ENCODE measurements around the gene CNOT10.
"Not testable (repeated sequence)": the region's sequence is repeated elsewhere in the genome, so short reads cannot be mapped to it uniquely, and the experiment has no call there.

Gene CNOT10, protein sequence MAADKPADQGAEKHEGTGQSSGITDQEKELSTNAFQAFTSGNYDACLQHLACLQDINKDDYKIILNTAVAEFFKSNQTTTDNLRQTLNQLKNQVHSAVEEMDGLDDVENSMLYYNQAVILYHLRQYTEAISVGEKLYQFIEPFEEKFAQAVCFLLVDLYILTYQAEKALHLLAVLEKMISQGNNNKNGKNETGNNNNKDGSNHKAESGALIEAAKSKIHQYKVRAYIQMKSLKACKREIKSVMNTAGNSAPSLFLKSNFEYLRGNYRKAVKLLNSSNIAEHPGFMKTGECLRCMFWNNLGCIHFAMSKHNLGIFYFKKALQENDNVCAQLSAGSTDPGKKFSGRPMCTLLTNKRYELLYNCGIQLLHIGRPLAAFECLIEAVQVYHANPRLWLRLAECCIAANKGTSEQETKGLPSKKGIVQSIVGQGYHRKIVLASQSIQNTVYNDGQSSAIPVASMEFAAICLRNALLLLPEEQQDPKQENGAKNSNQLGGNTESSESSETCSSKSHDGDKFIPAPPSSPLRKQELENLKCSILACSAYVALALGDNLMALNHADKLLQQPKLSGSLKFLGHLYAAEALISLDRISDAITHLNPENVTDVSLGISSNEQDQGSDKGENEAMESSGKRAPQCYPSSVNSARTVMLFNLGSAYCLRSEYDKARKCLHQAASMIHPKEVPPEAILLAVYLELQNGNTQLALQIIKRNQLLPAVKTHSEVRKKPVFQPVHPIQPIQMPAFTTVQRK

DNA sequence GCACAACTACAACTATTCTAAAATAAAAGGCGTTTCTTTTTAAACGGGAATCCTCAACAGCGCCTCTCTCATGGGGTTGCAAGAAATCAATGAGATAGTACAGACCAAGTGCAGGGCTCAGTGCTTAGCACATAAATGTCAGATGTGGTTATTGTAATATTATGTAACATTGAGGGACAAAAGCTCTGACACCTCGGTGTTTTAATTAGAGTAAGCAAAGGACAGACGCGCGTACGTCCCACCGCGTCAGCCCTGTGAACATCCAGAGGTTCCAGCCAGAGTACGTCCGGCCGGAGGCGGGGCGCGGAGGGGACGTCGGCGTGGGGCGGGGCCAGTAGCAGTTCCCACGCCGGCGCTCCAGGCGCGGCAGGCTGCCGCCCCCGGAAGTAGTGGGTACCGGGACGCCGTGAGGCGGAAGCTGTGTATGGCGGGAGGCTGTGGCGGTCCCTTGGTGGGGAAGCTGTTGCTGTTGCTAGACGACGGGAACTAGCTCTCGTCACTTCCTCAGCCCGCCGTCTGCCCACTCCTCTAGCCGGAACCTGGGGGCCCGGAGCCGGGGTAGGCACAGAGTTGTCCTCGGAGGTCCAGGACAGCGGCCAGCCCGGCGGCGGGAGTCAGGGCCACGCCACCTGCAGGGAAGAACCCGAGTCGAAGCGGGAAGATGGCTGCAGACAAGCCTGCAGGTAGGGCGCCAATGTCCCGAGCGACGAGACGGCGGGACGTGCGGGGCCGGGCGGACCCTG is at the start of gene CNOT10:
CNOT10 (plus strand) TSS at position 389 of the 743 bp plus-strand sequence; CDS start at position 662, 273 bp downstream.
- peak; percentile 73 for DNase-seq (ENCODE audit: low read depth in 2 of 2)

DNA sequence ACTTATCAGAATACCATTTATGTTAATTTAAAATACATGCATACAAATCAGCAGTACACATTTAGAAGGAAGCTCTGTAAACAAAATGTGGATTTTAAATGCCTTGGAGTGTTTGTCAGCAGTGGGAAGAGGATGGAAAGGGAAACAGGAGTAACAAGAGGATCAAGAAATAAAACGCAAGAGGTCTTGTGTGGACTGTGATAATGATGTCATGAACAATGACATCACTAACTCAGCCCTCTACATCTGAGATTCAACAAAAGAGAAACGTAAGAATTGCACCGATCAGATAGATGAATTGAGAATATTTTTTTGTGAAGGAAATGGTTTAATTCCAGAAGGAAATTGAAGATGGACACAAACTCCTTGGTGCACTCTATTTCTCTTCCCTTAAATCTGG is 44.0 kb upstream of the CNOT10 start:
- DNase-seq (ENCODE audit: low read depth in 2 of 2): no peak

DNA sequence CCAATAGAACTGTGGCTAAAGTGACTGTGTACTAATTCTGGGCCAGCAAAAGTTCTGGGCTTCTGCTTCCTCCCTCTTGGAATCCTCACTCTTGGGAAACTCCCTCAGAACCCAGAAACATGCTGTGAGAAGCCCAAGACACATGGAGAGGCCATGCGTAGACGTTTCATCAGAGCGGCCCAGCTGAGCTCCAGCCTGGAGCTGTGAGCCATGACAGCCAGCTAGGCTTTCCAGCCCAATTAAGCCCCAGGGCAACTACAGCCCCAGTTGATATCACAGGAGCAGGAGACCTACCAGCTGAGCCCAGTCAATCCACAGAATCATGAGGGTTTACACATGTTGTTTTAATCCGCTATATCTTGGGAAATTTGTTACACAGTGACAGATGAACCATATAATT is 43.6 kb upstream of the CNOT10 start:
- no peak for DNase-seq (ENCODE audit: low read depth in 2 of 2)

DNA sequence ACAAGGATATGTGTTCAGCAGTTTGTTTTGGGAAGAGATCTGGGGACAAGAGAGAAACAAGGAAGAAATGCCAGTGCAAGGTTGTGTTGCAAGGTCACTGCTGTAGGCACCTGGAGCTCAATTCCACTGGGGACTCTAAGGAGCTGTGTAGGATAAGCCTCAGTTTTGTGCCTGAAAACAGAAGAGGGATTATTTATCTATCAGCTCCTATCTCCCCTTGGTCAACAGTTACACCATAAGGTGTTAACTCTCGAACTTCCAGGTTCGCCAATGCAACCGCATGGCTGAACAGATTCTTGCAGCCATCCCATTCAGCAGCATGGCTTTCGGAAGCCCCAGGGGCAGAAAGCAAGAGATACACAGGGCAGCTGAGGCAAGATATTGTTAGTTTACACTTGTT is 41.6 kb upstream of the CNOT10 start:
- no peak for DNase-seq (ENCODE audit: low read depth in 2 of 2)

DNA sequence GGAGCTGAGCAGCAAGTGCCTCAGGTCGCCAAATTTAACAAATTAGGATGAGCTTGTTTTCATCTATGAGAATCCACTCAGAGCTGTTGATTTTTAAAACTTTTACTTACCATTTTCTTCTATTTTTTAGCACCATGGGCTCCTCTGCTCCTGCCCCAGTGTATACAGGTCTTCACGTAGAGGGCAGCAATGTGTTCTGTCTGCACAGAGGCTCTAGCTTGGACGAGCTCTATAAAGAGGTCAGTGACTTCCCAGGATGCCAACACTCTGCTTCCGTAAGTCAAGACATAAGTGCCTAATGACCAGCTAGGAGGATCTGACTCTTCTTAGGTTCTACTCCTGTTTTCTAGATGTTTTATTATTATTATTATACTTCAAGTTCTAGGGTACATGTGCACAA is 41.2 kb upstream of the CNOT10 start:
- no peak for DNase-seq (ENCODE audit: low read depth in 2 of 2)

DNA sequence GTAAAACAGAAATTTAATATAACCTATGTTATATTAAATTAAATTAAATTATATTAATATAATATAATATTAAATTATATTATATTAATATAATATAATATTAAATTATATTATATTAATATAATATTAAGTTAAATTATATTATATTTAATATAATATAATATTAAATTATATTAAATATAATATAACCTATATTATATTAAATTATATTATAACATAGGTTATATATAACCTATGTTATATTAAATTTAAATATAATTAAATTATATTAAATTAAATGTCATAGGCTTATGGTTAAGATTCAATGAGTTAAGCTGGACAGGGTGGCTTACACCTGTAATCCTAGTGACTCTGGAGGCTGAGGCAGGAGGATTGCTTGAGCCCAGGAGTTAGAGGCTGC is 40.6 kb upstream of the CNOT10 start:
- DNase-seq (ENCODE audit: low read depth in 2 of 2): no peak

DNA sequence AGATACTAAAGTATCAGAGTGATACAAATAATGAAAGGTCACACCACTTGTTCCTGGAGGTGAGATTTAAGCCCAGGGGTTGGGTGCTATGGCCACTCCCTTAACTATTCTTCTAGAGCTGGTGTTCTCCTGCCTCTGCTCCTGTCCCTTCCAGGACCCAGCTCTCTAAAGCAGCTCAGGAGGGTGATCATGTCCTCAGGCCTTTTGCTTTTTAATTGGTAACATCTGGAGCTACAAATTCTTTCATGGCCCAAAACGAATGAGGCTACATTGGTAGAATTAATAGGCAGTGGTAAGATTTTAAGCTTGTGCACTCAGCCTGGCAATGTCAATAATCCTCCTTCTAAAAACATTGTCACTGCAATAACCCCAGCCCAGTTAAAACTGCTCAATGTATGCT is 38.2 kb upstream of the CNOT10 start:
- no peak for DNase-seq (ENCODE audit: low read depth in 2 of 2)

DNA sequence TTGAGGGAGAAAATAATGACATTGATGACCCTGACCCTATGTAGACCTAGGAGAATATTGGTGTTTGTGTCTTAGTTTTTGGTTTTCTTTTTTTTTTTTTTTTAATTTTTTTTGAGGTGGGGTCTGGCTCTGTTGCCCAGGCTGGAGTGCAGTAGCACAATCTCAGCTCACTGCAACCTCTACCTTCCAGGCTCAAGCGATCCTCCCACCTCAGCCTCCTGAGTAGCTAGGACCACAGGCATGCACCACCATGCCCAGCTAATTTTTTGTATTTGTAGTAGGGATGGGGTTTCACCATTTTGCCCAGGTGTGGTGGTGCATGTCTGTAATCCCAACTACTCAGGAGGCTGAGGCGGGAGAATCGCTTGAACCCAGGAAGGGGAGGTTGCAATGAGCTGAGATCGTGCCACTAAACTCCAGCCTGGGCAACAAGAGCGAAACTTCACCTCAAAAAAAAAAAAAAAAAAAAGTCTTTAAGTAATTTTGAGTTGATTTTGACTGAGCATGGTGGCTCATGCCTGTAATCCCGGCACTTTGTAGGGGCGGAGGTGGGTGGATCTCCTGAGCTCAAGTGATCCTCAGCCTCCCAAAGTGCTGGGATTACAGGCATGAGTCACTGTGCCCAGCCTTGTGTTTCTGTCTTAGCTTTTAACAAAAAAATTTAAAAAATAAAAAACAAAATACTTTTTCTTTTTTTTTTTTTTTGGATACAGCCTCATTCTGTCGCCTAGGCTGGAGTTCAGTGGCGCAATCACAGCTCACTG is 32.5 kb upstream of the CNOT10 start:
- DNase-seq (ENCODE audit: low read depth in 2 of 2): not testable (repeated sequence)

DNA sequence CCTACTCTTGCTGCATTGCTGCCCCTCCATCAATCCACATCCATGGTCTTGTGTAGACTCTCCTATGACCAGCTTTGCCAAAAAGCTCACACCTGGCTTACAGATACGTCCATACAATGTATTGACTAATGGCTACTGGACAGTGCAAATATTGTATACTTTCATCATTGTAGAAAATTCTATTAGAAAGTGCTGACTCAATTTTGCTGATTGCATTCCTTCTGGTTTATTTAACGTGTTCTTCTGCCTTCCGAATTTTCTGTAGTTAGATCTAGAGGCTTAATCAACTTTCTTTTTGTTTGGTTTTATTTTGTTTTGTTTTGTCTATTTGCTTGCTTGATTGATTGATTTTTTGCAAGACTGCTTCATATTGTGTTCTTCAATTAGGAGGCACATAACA is 29.8 kb upstream of the CNOT10 start:
- DNase-seq (ENCODE audit: low read depth in 2 of 2): no peak

DNA sequence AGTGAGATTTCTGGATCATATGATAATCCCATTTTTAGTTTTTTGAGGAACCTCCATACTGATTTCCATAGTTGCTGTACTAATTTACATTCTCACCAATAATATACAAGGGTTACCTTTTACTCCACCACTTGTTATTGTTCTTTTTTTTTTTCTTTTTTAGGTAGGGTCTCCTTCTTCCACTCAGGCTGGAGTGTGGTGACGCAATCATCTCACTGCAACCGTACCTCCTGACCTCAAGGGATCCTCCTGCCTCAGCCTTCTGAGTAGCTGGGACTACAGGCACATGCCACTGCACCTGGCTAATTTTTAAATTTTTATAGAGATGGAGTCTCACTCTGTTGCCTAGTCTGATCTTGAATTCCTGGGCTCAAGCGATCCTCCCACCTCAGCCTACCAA is 24.4 kb upstream of the CNOT10 start:
- DNase-seq (ENCODE audit: low read depth in 2 of 2): no peak

DNA sequence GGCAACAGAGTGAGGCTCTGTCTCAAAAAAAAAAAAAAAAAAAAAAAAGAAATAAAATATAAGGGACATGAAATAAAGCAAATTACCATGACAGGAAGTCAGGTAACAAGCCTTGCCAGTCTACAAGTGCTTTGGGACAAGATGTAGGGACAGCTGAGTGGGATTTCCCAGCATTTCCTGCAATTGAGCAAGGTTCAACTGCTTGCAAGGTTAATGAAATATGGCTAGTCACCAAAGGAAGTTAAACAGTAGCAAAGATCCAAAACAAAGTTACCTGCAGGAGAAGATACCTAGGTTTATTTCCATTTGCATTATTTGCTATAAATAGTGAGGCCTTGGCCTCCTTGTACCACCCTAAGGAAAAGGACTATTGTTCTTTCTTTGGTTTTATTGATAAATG is 22.3 kb upstream of the CNOT10 start:
- DNase-seq (ENCODE audit: low read depth in 2 of 2): no peak

DNA sequence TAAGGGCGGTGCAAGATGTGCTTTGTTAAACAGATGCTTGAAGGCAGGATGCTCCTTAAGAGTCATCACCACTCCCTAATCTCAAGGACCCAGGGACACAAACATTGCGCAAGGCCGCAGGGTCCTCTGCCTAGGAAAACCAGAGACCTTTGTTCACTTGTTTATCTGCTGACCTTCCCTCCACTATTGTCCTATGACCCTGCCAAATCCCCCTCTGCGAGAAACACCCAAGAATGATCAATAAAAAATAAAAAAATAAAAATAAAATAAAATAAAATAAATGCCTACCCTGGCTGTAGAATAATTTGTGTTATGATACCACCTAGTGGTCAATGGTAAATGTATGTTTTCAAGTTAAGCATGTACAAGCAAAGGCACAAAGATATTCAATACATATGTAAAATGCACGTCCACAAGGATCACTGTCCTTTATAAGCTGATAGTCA is 20.3 kb upstream of the CNOT10 start:
- DNase-seq (ENCODE audit: low read depth in 2 of 2): peak in 1 of 2 experiments; percentile 5

DNA sequence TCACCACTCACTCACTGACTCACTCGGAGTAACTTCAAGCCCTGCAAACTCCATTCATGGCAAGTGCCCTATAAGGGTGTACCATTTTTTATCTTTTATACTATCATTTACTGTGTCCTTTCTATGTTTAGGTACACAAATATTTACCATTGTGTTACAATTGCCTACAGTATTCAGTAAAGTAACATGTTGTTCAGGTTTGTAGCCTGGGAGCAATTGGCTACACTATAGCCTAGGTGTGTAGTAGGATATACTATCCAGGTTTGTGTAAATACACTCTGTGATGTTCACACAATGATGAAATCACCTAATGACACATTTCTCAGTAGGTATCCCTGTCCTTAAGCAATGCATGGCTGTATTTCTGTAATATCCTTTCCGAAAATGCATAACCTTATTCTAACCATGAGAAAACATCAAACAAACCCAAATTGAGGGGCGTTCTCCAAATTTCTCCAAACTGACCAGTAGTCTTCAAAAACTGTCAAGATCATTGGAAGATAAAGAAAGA is 17.9 kb upstream of the CNOT10 start:
- DNase-seq (ENCODE audit: low read depth in 2 of 2): no peak

DNA sequence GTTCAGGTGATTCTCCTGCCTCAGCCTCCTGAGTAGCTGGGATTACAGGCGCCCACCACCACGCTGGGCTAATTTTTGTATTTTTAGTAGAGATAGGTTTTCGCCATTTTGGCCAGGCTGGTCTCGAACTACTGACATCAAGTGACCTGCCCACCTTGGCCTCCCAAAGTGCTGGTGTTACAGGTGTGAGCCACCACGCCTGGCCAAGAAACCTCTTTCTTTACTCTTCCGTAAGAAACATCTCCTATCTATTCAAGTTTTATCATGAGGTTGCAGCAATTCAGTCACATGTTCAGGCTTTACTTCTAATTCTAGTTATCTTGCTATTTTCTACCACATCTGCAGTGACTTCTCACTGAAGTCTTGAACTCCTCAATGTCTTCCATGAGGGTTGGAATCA is 15.8 kb upstream of the CNOT10 start:
- not testable (repeated sequence) for DNase-seq (ENCODE audit: low read depth in 2 of 2)

DNA sequence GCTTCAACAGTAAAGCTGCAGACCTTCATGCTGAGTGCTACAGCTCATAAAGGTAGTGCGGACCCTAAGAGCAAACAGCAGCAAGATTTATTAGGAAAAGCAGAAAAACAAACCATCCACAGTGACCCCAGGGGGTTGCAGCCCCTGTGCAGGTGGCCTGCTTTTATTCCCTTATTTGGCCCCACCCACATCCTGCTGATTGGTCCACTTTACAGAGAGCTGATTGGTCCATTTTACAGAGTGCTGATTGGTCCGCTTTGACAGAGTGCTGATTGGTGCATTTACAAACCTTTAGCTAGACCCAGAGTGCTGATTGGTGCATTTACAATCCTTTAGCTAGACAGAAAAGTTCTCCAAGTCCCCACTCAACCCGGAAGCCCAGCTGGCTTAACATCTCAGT is 11.3 kb upstream of the CNOT10 start:
- not testable (repeated sequence) for DNase-seq (ENCODE audit: low read depth in 2 of 2)

DNA sequence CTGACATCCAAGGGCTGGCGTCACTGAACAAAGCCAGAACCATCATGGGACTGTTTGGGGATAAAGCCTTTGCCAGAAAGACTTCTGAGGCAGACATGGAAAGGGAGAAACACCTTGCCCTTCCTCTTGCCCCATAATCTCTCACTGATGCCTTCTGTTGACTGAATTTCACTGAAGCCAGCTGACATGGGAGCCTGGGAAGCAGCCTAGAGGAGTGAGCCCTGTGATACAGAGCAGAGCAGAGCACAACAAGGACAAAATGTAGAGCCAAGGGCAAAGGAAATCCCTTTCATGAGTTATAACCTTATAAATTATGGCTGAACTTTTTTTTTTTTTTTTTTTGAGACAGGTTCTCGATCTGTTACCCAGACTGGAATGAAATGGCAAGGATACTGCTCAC is 9.8 kb upstream of the CNOT10 start:
- DNase-seq (ENCODE audit: low read depth in 2 of 2): no peak

DNA sequence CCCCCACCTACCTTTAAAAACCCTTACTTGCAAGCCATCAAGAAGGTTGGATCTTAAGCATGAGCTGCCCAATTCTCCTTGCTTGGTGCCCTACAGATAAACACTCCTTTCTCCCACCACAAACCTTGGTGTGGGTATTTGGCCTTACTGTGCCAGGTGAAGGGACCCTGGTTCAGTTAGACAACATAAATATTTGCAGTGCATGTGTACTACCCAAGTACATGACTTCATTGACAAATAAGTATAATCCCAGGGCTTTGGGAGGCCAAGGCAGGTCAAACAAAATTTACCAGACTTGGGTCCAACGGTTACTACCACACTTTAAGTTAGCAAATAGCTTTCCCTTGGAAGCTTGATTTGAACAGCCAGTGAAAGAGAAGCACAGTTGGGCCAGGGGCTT is 9.3 kb upstream of the CNOT10 start:
- DNase-seq (ENCODE audit: low read depth in 2 of 2): no peak

DNA sequence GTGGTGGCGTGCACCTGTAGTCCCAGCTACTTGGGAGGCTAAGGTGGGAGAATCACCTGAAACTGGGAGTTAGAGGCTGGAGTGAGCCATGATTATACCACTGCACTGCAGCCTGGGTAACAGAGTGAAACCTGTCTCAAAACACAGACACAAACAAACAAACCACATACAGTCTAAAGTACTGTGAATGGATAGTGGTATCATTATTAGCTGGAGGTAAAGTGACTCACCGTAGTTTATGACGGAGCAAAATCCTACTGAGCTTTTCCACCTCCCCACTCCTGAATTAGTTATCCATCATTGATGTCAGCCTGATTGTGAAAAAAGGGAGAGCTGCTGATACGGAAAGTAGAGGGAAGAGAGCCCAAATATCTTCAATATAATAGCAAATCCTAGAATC is 3.2 kb upstream of the CNOT10 start:
- no peak for DNase-seq (ENCODE audit: low read depth in 2 of 2)

DNA sequence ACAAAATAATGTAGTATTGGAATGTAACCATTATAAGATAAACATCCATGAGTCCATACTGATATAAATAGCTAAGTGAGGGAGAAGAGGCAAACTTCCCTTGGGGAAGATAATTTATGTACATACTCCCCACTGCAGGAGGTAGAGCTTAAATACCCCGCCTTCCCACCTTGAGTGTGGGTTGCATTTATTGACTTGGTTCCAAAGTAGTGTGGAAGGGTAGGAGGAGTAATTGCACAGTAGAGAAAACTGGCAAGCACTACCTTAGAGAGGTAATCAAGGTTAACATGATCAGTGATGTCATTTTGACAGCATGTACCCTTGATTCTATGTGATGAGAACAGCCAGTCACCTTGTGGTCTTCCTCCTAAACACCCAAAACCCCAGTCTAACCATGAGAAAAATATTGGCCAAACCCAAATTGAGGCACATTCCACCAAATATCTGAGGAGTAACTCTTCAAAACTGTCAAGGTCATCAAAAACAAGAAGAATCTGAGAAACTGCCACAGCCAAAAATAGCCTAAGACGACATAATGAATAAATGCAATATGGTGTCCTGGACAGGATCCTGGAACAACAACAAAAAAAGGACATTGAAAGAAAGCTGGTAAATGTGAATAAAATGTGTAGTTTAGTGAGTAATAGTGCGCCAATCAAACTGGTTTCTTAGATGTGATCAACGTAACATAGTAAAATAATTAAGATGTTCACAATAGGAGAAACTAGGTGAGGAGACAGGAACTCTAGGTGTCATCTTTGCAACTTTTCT is 774 bp upstream of the CNOT10 start:
- DNase-seq (ENCODE audit: low read depth in 2 of 2): no peak

DNA sequence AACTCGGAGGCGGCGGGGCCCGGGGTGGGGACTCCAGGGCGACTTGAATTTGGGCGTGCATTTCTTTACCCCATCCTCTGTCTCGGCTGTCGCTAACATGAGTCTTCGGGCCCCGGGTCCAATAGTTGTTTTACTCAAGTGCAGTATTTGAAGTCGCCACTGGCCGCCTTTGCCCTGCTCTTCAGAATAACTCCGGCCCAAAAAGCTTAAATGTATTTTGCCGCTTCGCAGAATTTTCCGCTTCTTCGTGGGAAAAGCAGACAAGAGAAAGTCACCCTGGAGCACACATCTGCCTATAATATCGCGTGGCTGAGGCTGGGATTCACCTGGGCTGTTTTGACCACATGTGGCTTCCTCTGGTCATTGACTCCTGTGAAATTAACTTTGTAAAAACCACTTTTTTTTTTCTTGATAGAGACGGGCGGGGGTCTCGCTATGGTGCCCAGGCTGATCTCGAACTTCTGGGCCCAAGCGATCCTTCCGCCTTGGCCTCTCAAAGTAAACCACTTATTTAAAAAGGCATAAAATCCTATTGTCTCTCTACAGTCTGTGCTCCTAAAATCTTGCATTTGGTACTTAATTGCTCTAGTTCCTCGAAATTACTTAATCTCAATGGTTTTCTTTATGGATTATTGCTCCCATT is 676 bp downstream of the CNOT10 start:
- DNase-seq (ENCODE audit: low read depth in 2 of 2): no peak

Measured in fibroblast of skin of left biceps (primary cell).